CD4-positive, alpha-beta T cell treated with Interleukin-6 at 100 ng/mL for 8 hours (primary cell): ENCODE results near the gene SEC16B.

Experiments used
- DNase-seq: peaks from one replicate; pipeline ENCODE4 v3.0.0-alpha.2; 2020; ENCODE audit warnings: mixed read lengths, low spot score

Gene SEC16B

DNA sequence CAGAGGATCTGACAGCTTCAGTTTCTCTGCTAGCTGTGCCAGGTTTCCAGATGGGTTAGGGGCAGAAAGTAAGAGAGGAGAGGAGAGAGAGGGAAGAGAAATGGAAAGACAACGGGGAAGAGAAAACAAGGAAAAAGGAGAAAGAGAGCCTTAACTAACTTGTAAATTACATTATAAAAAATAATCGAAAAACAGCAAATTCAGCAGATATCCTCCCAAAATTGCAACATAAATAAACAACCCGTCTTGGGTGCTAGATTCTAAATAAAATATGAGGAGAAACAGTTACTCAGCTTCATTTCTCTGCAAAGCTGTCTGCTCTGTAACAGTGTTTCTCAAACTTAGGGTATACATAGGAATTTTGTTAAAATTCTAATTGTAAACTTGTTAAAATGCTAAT lies 29.2 kb downstream of the SEC16B start:
- DNase-seq, result no peak

DNA sequence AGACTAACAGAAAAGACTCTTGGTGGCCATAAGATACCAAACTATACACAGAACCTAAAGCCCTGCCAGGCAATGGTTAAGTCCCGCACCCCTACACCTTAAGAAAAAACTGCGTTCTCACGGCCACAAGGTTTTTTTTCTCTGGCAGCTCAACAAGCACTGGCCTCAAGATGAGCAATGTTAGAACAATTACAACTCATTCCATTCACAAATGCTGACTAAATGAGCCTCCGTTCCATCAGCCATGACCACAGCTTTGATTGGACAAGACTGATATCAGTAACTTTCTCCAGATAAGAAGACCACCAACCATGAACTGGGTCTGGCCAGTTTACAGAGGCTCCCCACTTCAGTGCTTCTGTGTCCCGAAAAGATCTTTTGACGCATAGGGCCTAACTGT lies 31.9 kb downstream of the SEC16B start:
- DNase-seq, result no peak

DNA sequence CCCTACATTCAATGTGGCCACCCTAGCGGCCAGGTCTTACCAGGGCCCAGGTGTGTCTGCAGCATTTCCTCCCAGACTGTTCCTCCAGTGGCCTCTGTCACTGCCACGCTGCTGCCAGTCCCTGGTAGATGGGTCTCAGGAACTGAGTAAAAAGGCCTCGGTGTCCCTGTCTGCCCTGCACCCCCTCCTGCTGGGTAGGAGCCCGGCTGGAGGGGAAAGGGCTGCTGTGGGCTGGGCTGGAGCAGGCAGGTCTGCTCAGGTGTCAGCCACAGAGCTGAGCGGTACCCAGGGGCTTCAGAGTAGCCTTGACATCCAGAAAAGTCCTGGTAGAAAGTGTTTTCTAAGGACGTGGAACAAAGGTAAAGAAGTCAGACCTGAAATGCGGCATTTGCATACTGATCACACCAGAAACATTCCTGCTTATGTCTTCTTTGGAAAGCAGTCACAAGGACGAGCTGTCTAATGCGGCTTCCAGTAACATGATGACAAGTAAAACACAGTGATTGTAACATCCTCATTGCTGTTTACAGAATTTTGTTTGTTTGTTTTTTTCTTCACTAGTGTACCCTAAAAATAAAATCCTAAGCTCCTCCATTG lies 32.6 kb downstream of the SEC16B start:
- no peak for DNase-seq

DNA sequence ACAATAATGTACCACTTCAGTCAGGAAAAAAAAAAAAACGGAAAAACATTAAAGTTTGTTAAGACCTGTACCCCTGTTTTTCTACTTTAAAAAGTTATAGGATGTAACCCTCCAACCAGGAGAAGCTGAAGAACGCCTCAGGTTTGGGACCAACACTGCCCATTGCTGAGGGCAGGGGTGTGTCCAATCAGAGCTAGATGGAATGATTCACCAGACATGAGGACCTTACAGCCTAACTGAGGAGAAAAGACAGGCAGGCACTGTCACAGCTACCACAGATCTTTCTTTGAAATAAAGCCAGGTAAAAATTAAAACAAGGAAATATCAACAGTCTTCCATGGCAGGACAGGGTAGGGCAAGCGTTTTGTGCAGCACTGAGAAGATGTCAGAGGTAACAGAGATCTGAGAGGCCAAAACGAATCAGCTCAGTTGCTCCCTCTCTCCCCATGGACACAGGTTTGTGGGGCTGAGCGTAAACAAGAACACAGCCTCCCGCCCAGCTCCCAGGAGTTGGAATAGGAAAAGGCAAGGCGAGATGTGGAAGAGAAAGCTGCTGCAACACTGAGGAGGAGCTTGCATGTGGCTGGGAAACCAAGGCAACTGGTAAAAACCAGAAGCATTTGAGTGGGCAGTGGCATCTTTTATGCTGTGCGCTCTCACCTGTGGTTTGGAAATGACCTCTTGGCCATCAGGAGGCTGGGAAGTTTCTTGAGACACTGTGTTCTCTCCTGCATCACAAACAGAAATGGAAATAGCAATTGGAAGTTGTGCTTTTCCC lies 34.0 kb downstream of the SEC16B start:
- DNase-seq, result no peak

DNA sequence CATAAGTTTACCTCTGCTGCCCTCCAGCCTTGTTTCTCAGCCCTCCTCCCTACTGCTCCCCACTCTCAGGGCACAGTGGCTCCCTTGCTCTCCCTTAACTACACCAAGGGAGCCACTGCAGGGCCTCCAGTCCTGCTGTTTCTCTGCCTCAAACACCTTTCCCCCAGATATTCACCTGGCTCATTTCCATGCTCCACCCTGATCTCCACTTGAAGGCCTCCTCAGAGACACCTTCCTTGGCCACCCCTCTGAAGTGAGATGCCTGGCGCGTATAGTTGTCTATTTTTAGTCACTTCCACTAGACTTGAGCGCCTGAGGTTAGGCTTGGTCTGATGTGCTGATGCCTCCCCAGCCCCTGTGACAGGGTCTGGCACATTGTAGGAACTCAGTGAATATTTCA lies 34.9 kb downstream of the SEC16B start:
- DNase-seq, result no peak

DNA sequence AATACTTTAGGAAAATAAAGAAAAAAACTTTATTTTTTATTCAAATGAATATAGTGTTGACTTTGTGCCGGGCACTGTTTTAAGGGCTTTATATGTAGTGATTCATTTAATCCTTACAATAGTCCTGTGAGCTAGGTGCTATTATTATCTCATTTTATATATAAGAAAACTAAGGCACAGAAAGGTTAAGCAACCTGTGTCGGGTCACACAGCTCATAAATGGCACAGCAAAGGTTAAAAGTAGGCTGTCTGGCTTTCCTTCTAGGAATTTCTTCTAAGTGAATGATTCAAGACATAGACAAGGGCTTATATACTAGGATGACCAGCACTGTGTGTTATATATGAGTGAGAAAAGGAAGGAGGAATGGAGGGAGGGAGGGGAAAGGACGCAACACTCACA lies 35.4 kb downstream of the SEC16B start:
- DNase-seq, result no peak

DNA sequence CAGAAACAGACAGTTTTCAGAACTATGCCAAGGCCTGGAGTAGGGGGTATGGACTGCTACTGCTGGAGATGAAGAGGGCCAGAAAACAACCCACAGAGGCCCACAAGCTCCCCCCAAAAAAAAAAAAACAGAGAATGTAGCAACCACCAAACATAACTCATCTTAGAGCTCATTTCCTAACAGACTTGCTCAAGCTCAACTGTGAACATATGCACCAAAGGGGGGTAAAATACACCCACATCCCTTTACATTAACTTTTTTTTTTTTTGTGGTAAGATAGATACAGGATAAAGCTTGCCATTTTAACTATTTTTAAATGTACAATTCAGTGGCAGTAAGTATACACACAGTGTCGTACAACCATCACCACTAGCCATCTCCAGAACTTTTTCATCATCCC lies 36.0 kb downstream of the SEC16B start:
- no peak for DNase-seq

DNA sequence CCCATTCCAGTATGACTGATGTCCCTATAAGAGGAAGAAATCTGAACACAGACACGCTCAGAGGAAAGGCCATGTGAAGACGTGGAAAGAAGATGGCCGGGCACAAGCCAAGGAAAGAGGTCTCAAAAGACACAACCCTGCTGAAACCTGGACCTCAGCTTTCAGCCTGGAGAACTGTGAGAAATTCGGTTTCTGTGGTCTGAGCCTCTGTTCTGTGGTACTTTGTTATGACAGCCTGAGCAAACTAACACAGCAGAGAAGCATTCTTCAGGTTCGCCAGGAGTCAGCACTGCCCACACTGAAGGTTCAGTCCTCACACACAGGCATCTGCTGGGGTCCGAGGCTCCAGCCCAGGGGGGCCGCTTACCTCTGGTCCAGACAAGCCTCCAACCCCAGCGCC lies 37.7 kb downstream of the SEC16B start:
- DNase-seq, result no peak

DNA sequence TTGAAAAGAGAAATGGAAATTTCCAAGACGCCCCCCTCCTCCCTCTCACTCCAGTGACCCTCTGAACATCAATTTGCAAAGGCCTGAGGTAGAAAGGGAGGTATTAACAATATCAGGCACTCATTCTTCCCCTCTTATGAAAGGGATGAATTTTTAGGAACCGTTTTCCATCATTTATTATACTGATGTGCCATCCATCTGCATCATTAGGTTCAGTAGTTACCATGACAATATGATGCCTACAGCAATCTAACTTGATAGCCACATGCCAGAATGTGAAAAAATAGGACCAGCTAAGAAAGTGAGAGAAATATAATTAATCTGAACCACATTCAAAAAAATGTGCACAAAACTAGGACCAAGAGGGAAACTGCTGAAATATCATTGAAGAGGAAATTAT lies 40.9 kb downstream of the SEC16B start:
- DNase-seq, result no peak

DNA sequence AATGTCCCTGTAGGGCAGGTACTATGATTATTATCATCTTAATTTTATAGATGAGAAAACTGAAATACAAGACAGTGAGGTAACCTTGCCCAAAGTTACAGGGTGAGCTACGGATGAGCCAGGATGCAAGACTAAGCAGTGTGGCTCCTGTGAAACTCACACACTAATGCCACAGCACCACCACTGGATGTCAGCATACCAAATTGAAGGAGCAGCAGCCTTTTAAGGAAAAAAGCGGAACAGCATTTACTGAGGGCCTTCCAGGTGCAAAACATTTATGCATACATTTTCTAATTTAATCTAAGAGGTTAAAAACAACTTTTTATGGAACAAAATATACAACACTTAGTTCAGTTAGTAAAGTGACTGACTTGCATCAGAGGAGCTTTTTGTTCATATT lies 41.7 kb downstream of the SEC16B start:
- DNase-seq, result no peak

DNA sequence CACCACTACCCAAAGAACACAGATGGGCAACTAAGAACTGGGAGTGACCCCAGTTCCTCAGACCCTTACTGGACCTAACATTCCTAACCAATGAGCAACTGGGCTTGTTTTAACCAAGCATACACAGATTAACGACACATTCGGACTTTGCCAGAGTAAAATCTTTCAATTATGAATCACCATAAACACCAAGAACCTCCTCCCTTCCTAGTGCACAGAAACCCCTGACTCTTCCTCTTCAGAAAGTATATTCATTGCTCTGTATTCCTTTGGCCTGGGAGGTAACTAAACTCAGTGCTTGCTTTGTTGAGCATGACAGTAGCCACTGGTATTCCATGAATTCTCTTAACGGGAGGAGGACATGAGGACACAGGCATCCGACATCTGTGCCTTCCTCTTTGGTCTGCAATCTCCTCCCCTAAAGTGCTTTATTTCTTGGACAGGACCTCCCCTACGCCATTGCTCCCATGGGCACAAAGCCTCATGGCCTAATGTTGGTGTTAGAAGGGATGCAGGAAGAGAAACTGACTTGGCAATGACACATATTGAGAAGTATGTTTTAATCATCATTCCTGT lies 42.7 kb downstream of the SEC16B start:
- no peak for DNase-seq

DNA sequence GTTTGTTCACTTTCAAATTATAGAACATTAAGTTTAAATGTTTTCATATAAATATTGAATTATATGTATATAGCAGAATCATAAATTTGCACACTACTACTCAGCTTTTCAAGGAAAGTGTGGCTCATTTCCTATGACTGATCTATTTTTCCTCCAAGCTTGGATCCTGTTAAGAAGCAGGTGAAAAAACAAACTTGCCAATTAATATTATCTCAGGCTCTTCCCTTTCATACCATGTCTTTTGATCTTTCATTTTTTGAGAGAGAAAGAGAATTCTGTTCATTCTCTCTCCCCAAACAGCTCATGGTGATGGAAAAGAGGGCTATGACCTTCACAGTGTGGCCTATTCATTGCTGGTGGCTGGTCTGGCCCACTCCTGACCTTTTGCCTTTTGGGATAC lies 43.7 kb downstream of the SEC16B start:
- no peak for DNase-seq

DNA sequence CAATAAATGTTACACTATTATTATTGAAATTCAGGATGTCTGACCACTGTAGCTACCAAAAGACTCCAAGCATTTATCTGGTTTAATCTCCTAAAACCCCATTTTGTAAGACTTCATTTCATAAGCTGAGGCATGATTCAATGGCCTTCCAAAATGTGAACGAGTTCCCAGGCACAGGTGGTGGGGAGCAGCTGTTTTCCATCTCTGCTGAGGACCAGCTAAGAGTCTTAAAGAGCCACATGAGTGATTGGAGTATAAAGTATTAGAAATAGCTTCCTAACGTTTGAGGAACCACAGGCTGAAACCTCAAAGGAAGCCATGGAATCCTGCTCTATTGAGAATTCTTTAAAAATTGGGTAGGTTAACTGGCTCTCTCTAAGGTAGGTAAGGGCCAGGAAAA lies 44.9 kb downstream of the SEC16B start:
- no peak for DNase-seq

DNA sequence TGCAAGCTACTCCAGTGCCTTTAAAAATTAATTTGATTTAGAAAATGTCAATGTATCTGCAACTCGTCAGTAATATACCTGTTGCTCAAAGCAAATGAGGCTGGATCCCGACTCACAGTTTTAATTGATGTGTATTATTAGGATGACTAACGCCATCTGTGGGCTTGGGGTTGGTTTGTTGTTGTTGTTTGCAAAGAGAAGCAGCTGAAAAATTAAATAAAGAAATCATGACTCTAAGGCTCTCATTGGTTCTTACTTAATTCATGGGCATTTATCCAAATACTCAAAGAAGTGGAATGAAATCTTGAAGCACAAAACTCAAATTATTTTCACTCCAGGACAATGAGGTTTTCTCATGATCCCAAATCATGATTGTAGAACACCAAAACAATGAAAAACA lies 46.4 kb downstream of the SEC16B start:
- DNase-seq, result no peak

DNA sequence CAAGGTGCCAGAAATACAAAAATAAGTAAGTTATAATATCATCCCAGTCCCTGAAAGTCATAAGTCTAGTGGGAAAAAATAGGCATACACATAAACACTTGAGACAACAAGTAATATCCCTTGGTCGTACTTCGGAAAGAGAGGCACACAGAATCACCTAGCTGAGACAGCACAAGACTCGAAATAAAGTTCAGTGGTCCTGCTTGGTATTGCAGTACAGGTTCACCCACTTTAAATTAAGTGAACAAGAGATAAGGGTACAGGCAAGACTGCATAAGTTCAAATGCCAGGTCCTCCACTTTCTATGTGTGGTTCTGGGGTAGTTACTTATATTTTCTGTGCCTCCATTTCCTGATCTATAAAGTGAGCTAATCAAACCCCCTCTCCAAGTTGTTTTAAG lies 47.6 kb downstream of the SEC16B start:
- no peak for DNase-seq

DNA sequence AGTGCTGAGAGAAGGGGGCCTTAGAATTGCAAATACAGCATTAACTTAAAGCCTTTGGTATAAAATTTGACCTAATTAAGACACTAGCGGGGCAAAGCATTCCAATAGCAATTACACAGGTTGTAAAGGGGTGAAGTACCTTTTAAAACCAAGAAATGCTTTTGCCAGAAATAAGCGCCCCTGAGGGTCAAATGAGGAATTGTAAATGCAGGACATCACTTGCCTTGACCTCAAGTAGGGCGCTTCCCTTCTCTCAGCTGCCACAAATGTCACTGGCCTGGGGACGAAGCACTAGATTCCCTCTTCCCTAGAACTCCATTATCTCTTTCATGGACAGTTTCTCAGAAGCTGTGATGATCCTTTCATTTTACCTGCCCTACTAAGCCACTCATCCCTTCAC lies 48.3 kb downstream of the SEC16B start:
- DNase-seq, result no peak

DNA sequence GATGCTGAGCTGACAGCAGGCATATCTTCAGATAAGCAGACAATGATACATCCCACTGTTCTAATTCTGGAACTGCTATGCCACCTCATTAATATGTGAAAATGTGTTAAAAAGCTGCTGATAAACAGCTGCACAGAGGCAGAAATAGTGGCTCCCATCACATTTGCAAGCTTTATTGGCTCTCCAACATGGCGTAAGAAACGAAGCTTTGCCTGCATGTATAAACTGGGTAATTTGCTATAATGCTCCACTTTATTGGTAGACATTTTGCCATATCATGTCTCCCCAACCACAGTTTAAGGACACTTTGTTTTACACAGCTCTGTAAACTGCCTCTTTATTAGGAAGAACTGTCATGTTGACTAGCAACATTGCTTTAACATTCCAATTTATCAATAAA lies 49.8 kb downstream of the SEC16B start:
- DNase-seq, result no peak

DNA sequence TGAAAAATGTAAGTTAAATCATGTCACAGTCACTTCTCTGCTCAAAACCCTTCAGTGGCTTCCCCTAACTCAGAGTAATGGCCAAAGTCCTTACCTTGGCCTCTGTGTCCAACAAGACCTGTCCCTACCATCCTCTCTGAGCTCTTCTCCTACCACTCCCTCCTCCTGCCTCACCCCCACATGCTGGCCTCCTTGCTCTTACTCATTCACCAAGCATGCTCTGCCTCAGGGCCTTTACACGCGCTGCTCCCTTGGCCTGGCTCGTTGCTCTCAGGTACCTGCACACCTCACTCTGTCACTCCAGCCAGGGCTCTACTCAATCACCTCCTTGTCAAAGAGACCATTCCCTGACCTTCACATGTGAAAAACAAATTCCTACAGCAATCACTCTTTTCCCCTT lies 54.2 kb downstream of the SEC16B start:
- no peak for DNase-seq

DNA sequence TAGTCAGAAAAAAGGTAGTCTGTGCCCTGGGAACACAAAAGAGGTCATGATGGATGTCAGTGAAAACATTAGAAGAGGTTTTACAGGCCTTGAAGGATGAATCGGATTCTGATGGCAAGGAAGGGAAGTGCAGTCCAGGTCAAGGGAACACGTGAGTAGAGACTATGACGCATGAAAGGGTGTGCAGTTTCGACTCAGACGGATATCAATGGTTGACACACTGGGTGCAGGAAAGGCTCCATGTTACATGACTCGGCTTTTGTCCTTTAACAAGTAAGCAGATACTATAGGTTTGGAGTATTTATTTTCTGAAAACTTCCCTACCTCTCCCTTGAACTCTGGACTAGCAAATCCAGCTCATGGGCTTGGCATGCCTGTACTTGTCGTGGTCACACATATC lies 55.3 kb downstream of the SEC16B start:
- DNase-seq, result no peak

DNA sequence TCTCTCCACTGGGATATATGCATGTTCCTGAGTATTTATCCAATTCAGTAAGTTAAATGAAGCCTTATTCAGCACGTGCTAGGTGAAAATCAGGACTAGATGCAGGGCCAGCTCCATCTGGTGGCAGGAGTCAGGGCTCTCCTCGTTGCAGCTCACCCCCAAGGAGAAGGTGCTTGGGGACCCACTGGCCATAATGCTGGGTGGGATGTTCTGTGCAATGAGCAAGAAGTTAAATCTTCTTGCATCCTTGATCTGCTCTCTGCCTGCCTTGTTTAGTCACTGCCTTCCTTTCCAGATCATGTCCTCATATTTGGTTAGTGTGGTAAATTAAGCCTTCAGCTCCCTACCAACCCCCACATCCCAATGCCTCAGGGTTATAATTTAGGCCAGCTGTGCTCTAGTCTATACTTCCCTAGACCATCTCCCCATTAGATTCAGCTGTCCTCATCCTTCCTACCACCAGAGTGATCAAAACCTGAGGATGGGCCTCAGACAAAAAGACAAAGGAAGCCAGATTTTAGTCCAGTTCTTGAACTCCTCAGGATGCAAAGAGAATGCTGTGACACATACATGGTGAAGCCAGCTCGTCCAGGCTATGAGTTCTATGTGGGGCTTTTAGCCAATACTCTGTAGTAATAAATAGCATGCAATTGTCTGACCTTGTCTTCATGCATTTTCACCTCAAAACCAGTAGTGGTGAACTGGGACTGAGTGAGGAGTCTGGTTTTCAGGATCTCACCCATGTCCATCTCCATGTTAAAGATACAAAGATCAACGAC lies 55.9 kb downstream of the SEC16B start:
- no peak for DNase-seq

DNA sequence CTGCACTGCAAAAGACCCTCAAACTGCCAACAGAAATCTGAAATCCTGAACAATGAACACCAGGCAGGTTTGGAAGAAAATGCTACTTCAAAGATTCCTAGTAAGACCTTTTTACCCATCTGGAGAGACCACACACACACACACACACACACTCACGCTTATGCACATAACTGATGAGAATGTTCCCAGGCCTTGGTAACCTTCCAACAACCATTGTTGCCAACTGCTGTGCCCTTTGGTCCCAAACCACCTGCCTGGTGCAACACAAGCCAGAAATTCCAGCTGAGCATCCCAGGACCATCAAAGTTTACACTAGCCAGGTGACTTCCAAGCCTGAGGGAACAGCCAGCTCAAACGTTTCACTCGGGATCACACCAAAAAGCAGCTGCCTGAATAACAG lies 56.9 kb downstream of the SEC16B start:
- DNase-seq, result no peak

DNA sequence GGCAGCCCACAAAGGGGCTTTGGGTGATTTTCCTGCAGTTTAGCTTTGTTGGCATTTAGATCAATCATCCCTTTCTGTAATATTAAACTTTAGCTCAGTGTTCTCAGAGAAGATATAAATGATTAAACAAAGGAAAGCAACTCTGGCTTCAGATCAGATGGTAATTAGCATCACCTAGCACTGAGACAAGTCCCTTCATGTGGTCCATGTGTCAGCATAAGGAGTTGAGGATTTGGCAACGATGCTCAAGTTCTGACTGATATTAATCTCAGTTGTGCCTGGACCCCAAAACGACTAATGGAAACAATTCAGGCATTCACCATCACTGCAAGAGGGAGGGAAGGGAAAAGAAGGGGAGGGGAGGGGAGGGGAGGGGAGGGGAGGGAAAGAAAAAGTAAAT lies 60.4 kb downstream of the SEC16B start:
- DNase-seq, result no peak

DNA sequence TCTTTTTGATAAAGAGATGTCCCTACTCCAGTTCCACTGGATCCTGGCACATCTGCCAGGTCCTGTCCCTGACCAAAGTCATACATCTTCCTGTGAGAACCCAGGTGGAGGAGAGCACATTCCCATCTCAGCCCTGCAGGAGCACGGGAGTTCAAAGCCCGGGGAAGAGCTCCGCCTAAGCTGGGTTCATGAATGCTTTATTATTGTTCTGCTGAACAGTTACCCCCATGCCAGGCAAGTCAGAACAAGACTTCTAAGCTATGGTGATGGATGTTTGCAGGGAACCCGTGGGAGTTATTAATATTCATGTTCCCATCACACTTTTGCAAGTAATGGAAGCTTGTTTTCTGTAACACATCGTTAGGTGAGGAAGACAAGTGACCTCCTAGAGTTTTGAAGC lies 62.9 kb downstream of the SEC16B start:
- DNase-seq, result no peak
